OCI-LY1 (cell line): Measurements from ENCODE around the gene SF3A1.

Experiments
- H2AFZ ChIP-seq: fragments of 200-600 bp; sonication (generic), shearing (Covaris generic); 2 replicates; pipeline ENCODE4 v1.6.0; 2014; ENCODE audit warnings: antibody characterized with exemption, mild to moderate bottlenecking, low read length
- H3F3A ChIP-seq: fragments of 200-600 bp; sonication (generic), shearing (Covaris generic); 2 replicates; pipeline ENCODE4 v1.6.0; 2014; ENCODE audit warnings: mild to moderate bottlenecking, antibody characterized with exemption, low read length, moderate library complexity; ENCODE audit not compliant: insufficient read depth
- H3K27ac ChIP-seq: fragments of 200-600 bp; sonication (generic); 2 replicates; pipeline ENCODE4 v1.5.1; 2014; ENCODE audit warnings: low read length, mixed run types, mild to moderate bottlenecking, low read depth; ENCODE audit not compliant: poor library complexity, severe bottlenecking
- H3K27me3 ChIP-seq: fragments of 200-600 bp; sonication (generic); 2 replicates; pipeline ENCODE4 v1.6.0; 2014; ENCODE audit warnings: antibody characterized with exemption, mild to moderate bottlenecking, low read length, moderate library complexity; ENCODE audit not compliant: insufficient read depth
- H3K36me3 ChIP-seq: fragments of 200-600 bp; sonication (generic); 2 replicates; pipeline ENCODE4 v1.6.1; 2014; ENCODE audit warnings: mild to moderate bottlenecking, antibody characterized with exemption, low read length, moderate library complexity, mixed read lengths; ENCODE audit not compliant: insufficient read depth
- H3K4me1 ChIP-seq: fragments of 200-600 bp; sonication (generic); 2 replicates; pipeline ENCODE4 v1.5.1; 2014; ENCODE audit warnings: mild to moderate bottlenecking, low read length, moderate library complexity; ENCODE audit not compliant: insufficient read depth, severe bottlenecking
- H3K4me2 ChIP-seq: fragments of 200-600 bp; sonication (generic), shearing (Covaris generic); 2 replicates; pipeline ENCODE4 v1.6.1; 2014; ENCODE audit warnings: low read length
- H3K4me3 ChIP-seq: fragments of 200-600 bp; sonication (generic); 2 replicates; pipeline ENCODE4 v1.5.1; 2014; ENCODE audit warnings: low read length, low read depth, mild to moderate bottlenecking, mixed read lengths; ENCODE audit not compliant: poor library complexity, severe bottlenecking
- H3K79me2 ChIP-seq: fragments of 200-600 bp; shearing (Covaris generic); 2 replicates; pipeline ENCODE4 v1.6.1; 2016; ENCODE audit warnings: mixed run types, low read length, mixed read lengths; ENCODE audit not compliant: insufficient read depth
- H3K9ac ChIP-seq: fragments of 200-600 bp; sonication (generic), shearing (Covaris generic); 2 replicates; pipeline ENCODE4 v1.6.1; 2014; ENCODE audit warnings: mild to moderate bottlenecking, low read length, mixed read lengths
- H3K9me2 ChIP-seq: fragments of 200-600 bp; sonication (generic), shearing (Covaris generic); 2 replicates; pipeline ENCODE4 v1.6.1; 2014; ENCODE audit warnings: low read depth, mild to moderate bottlenecking, low read length, mixed read lengths
- H3K9me3 ChIP-seq: fragments of 200-600 bp; shearing (Covaris generic); 2 replicates; pipeline ENCODE4 v1.6.1; 2014; ENCODE audit warnings: low read length, mixed read lengths
- H4K20me1 ChIP-seq: fragments of 200-600 bp; sonication (generic), shearing (Covaris generic); 2 replicates; pipeline ENCODE4 v1.6.0; 2016; ENCODE audit warnings: mild to moderate bottlenecking, low read length; ENCODE audit not compliant: insufficient read depth
- CTCF ChIP-seq: fragments of 200-600 bp; sonication (generic), shearing (Covaris generic); IDR thresholded peaks from 2 replicates; pipeline ENCODE4 v1.5.1; 2017; ENCODE audit warnings: mild to moderate bottlenecking, antibody characterized with exemption, low read length, moderate library complexity, mixed read lengths
- EZH2 ChIP-seq: fragments of 200-600 bp; sonication (generic), shearing (Covaris generic); IDR thresholded peaks from 2 replicates; pipeline ENCODE4 v1.8.0; 2017; ENCODE audit warnings: borderline replicate concordance, mixed run types, mild to moderate bottlenecking, antibody characterized with exemption, low read length, moderate library complexity, mixed read lengths

The SF3A1 gene

GRCh38 chr22:30356449-30357235, at the start of gene SF3A1, which contains the start of gene CCDC157:
TSS of gene SF3A1 (minus strand) at chr22:30356894. CDS start at chr22:30356792, 102 bp downstream.
TSS of gene CCDC157 (plus strand) at chr22:30357007. CDS start at chr22:30366001, 8,994 bp downstream.
- Histone ChIP-seq H3K9me2 (no peaks in the 10 kb centered on the region), H3K4me2 (peak within 1 kb of the TSS; percentile 89), H3F3A (no peaks in the 10 kb centered on the region), H3K4me3 (peak within 1 kb of the TSS; percentile 85), H3K36me3 (peaks cover 24% of the 10 kb centered on the region), H3K4me1 (peaks cover 24% of the 10 kb centered on the region), H3K79me2 (peaks cover 20% of the 10 kb centered on the region), H3K27me3 (no peaks in the 10 kb centered on the region), H3K9ac (peak within 1 kb of the TSS; percentile 89), H3K9me3 (no peaks in the 10 kb centered on the region), H3K27ac (peak within 1 kb of the TSS; percentile 39), H2AFZ (no peak within 1 kb of the TSS), H4K20me1 (no peaks in the 10 kb centered on the region)
- TF ChIP-seq EZH2 (no peak), CTCF (no peak)

DNA sequence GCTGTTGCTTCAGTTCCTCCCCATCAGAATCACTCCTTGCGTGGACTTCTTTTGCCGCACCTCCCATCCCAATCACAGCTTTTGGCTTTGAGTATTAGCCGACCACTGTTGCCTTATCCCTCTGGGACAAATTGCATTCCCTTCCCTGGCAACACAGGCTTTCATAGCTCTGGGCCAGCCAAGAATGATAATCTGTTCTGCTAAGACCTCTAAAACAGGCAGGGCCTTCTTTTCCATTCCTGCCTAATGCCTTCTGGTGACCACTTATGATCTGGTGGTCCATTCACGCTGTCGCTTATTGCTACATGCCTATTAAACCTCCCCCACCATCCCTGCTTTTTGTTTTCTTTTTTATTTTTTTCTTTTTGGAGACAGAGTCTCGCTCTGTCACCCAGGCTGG, 49.7 kb upstream of the SF3A1 start:
- H3F3A ChIP-seq: no peaks in the 10 kb centered on the region
- no peak overlapping the region for H3K4me2 ChIP-seq
- no peak overlapping the region for H3K9ac ChIP-seq
- no peak overlapping the region for H2AFZ ChIP-seq
- no peaks in the 10 kb centered on the region for H3K36me3 ChIP-seq
- H3K27me3 ChIP-seq: no peaks in the 10 kb centered on the region
- no peak overlapping the region for H3K4me3 ChIP-seq
- TF ChIP-seq CTCF (no peak), EZH2 (no peak)
- H4K20me1 ChIP-seq: no peaks in the 10 kb centered on the region
- no peaks in the 10 kb centered on the region for H3K4me1 ChIP-seq
- no peak overlapping the region for H3K27ac ChIP-seq
- H3K79me2 ChIP-seq: no peaks in the 10 kb centered on the region
- no peaks in the 10 kb centered on the region for H3K9me3 ChIP-seq
- H3K9me2 ChIP-seq: no peaks in the 10 kb centered on the region

DNA sequence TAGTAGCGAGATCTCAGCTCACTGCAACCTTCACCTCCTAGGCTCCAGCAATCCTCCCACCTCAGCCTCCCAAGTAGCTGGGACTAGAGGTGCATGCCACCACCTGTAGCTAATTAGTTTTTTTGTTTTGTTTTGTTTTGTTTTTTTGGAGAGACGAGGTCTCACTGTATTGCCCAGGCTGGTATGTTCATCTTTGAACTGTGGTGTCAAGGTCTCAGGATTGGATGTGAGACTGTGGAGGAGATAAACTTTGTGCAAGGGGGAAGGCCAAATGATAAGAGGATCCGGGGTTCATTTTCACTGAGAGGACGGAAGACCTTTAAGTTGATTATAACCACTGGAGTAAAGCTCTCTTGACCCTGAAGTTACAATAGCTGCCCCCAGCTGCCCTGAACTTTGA, 49.0 kb upstream of the SF3A1 start:
- H3K27me3 ChIP-seq: no peaks in the 10 kb centered on the region
- H3K27ac ChIP-seq: no peak overlapping the region
- no peaks in the 10 kb centered on the region for H3K9me3 ChIP-seq
- no peak overlapping the region for H2AFZ ChIP-seq
- TF ChIP-seq CTCF: no peak
- no peak overlapping the region for H3K4me2 ChIP-seq
- no peaks in the 10 kb centered on the region for H4K20me1 ChIP-seq
- H3K9me2 ChIP-seq: no peaks in the 10 kb centered on the region
- no peaks in the 10 kb centered on the region for H3K79me2 ChIP-seq
- no peaks in the 10 kb centered on the region for H3K4me1 ChIP-seq
- no peak overlapping the region for H3K9ac ChIP-seq
- H3K4me3 ChIP-seq: no peak overlapping the region
- no peaks in the 10 kb centered on the region for H3F3A ChIP-seq
- H3K36me3 ChIP-seq: no peaks in the 10 kb centered on the region
